GM12892 (cell line): ENCODE data around the gene RECK.
"Not testable (repeated sequence)": the region's sequence is repeated elsewhere in the genome, so short reads cannot be mapped to it uniquely, and the experiment has no call there.

ENCODE experiments used
- POLR2A ChIP-seq: IDR thresholded peaks from 2 replicates; pipeline ENCODE4 v1.6.1; 2011; ENCODE audit warnings: low read depth, low read length, control low read depth
- POLR2AphosphoS5 ChIP-seq: IDR thresholded peaks from 2 replicates; pipeline ENCODE4 v1.6.1; 2011; ENCODE audit warnings: low read depth, low read length, control low read depth

DNA sequence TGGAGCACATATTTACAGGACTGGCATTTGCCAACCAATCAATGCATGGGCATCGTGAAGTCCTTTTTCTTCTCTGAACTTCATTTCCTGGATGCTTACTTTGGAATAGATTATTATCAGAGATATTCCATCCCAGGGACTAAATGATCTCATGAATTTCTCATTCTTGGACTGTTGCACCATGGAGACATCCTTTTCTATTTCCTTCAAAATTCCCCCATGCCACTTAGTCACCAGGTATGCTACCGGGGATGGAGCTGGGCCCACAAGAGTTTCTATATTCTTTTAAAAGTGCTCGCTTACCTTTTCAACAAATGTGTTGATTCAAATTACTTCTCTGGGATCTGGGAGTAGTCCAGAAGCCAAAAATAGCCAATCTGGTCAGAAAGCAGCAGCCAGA lies 43.6 kb upstream of the RECK start:
- TF ChIP-seq POLR2A, POLR2AphosphoS5: not testable (repeated sequence)
